SK-N-SH (cell line): ENCODE results near the gene STYXL2. TPM values are rescaled to one million over a fixed set of nuclear protein-coding genes. Genes with fewer than 3 reads are reported as not detected.

Experiments
- CTCF ChIA-PET: fragments of 300-600, 350-600 bp; formaldehyde crosslinking; extraction: SDS; loops from one replicate; lab custom pipeline; 2021; lab: Yijun Ruan, JAX
- POLR2A ChIA-PET: fragments of 350-600 bp; sonication (Branson Sonifier 250); formaldehyde crosslinking; extraction: SDS; loops from one replicate; lab custom pipeline; 2020; ENCODE audit warnings: antibody characterized with exemption, inconsistent platforms; lab: Yijun Ruan, JAX
- DNase-seq: peaks from one replicate; pipeline ENCODE4 v3.0.0; 2012
- H2AFZ ChIP-seq: fragments of 200-600 bp; sonication (generic); 2 replicates; pipeline ENCODE4 v1.8.1; 2016; ENCODE audit warnings: antibody characterized with exemption, mild to moderate bottlenecking, low read depth
- H3F3A ChIP-seq: fragments of 200-600 bp; sonication (generic); replicated peaks from 2 replicates; pipeline ENCODE3; 2016; ENCODE audit warnings: antibody characterized with exemption, mild to moderate bottlenecking; ENCODE audit not compliant: insufficient read depth
- H3K27ac ChIP-seq, 2 experiments: fragments of 200-500 bp in 1 of 2; fragments of 200-600 bp in 1 of 2; sonication (Bioruptor generic) in 1 of 2; sonication (generic), shearing (Covaris generic) in 1 of 2; 2 replicates each; pipeline versions ENCODE4 v1.5.1 to v1.6.1; 2014 to 2016; ENCODE audit warnings: low read depth in 2 of 2, inconsistent platforms in 1 of 2, low read length in 1 of 2, mild to moderate bottlenecking in 1 of 2, mixed read lengths in 1 of 2
- H3K27me3 ChIP-seq: fragments of 200-600 bp; sonication (generic), shearing (Covaris generic); 2 replicates; pipeline ENCODE4 v1.6.1; 2016; ENCODE audit warnings: mixed run types; ENCODE audit not compliant: insufficient read depth
- H3K36me3 ChIP-seq, 2 experiments: fragments of 200-500 bp in 1 of 2; fragments of 200-600 bp in 1 of 2; sonication (Bioruptor generic) in 1 of 2; sonication (generic) in 1 of 2; replicated peaks in 1 of 2; 2 replicates each; pipeline versions ENCODE3 to v1.5.1; 2014 to 2016; ENCODE audit warnings: low read length in 1 of 2, mild to moderate bottlenecking in 1 of 2; ENCODE audit not compliant: insufficient read depth in 2 of 2, control insufficient read depth in 1 of 2
- H3K4me1 ChIP-seq, 2 experiments: fragments of 200-500 bp in 1 of 2; fragments of 200-600 bp in 1 of 2; sonication (Bioruptor generic) in 1 of 2; sonication (generic), shearing (Covaris generic) in 1 of 2; 2 replicates each; pipeline versions ENCODE4 v1.5.1 to v1.6.1; 2014 to 2016; ENCODE audit warnings: low read depth in 1 of 2, low read length in 1 of 2, mixed run types in 1 of 2; ENCODE audit not compliant: insufficient read depth in 2 of 2, control insufficient read depth in 1 of 2
- H3K4me2 ChIP-seq: fragments of 200-600 bp; sonication (generic), shearing (Covaris generic); 2 replicates; pipeline ENCODE4 v1.6.1; 2017; ENCODE audit warnings: mixed run types
- H3K4me3 ChIP-seq, 2 experiments: fragments of 200-500 bp in 1 of 2; fragments of 200-600 bp in 1 of 2; sonication (Bioruptor generic) in 1 of 2; sonication (generic), shearing (Covaris generic) in 1 of 2; 2 replicates each; pipeline versions ENCODE4 v1.5.1 to v1.8.1; 2014 to 2016; ENCODE audit warnings: low read depth in 2 of 2, inconsistent platforms in 1 of 2, low read length in 1 of 2, mild to moderate bottlenecking in 1 of 2, mixed read lengths in 1 of 2, moderate library complexity in 1 of 2
- H3K79me2 ChIP-seq: fragments of 200-600 bp; sonication (generic); 2 replicates; pipeline ENCODE4 v1.8.1; 2017; ENCODE audit warnings: mild to moderate bottlenecking; ENCODE audit not compliant: insufficient read depth
- H3K9ac ChIP-seq: fragments of 200-600 bp; sonication (generic); 2 replicates; pipeline ENCODE4 v1.6.1; 2017; ENCODE audit warnings: mixed run types
- H3K9me2 ChIP-seq: fragments of 200-600 bp; sonication (generic); 2 replicates; pipeline ENCODE4 v1.6.1; 2017; ENCODE audit warnings: mixed run types
- H3K9me3 ChIP-seq: fragments of 200-600 bp; sonication (generic); 2 replicates; pipeline ENCODE4 v1.6.1; 2017; ENCODE audit warnings: mixed run types, mild to moderate bottlenecking, moderate library complexity
- H4K20me1 ChIP-seq: fragments of 200-600 bp; sonication (generic); 2 replicates; pipeline ENCODE4 v1.6.1; 2017; ENCODE audit warnings: mild to moderate bottlenecking, mixed run types; ENCODE audit not compliant: insufficient read depth
- ELF1 ChIP-seq: IDR thresholded peaks from 2 replicates; pipeline ENCODE4 v1.4.0; 2012
- EP300 ChIP-seq, 2 experiments: IDR thresholded peaks; 2 replicates each; pipeline versions ENCODE4 v1.4.0 to v1.6.1; 2012; ENCODE audit warnings: borderline replicate concordance in 1 of 2, low read depth in 1 of 2, low read length in 1 of 2
- FOSL2 ChIP-seq: IDR thresholded peaks from 2 replicates; pipeline ENCODE4 v1.4.0; 2012; ENCODE audit warnings: low read depth, mild to moderate bottlenecking, moderate library complexity, borderline replicate concordance
- FOXM1 ChIP-seq: IDR thresholded peaks from 2 replicates; pipeline ENCODE4 v1.4.0; 2012; ENCODE audit warnings: low read depth, mild to moderate bottlenecking
- IRF3 ChIP-seq: fragments of 150-350 bp; IDR thresholded peaks from 2 replicates; pipeline ENCODE4 v1.6.1; 2016; ENCODE audit warnings: mild to moderate bottlenecking, low read depth, low read length
- MXI1 ChIP-seq: IDR thresholded peaks from 2 replicates; pipeline ENCODE4 v1.6.1; 2012; ENCODE audit warnings: mild to moderate bottlenecking, low read depth, low read length, improper control_type of control experiment
- NFIC ChIP-seq: IDR thresholded peaks from 2 replicates; pipeline ENCODE4 v1.4.0; 2012; ENCODE audit warnings: borderline replicate concordance
- RCOR1 ChIP-seq: fragments of 150-350 bp; IDR thresholded peaks from 2 replicates; pipeline ENCODE4 v1.6.1; 2017; ENCODE audit warnings: antibody characterized with exemption, low read length
- REST ChIP-seq: IDR thresholded peaks from 2 replicates; pipeline ENCODE4 v1.6.1; 2012; ENCODE audit warnings: mild to moderate bottlenecking, low read depth, low read length, moderate library complexity
- SIN3A ChIP-seq: IDR thresholded peaks from 2 replicates; pipeline ENCODE4 v1.6.1; 2012; ENCODE audit warnings: low read depth, mild to moderate bottlenecking, low read length, moderate library complexity, borderline replicate concordance
- TCF12 ChIP-seq: IDR thresholded peaks from 2 replicates; pipeline ENCODE4 v1.4.0; 2012
- WGBS: methylation state at CpG from one replicate; pipeline ENCODE4 v1.1.6; 2017; ENCODE audit warnings: low lambda C conversion rate; 5-methylcytosine and 5-hydroxymethylcytosine counted together
- polyA plus RNA-seq, 3 experiments: library from polyadenylated mRNA; depleted of rRNA; stranded (reverse); fragments of >200 nt; gene quantifications; 2 replicates each; pipeline ENCODE4 v1.2.3, GENCODE V29; 2012
- TF ChIP-seq, protein P1 (sequence below): fragments of 200-600 bp; sonication (generic); IDR thresholded peaks from 2 replicates; pipeline ENCODE4 v1.6.1; 2017; ENCODE audit warnings: antibody characterized with exemption, mild to moderate bottlenecking, moderate library complexity
- TF ChIP-seq, protein P2 (sequence below): fragments of 150-350 bp; IDR thresholded peaks from 2 replicates; pipeline ENCODE4 v1.6.1; 2017; ENCODE audit warnings: antibody characterized with exemption, low read length, low read depth, borderline replicate concordance
- TF ChIP-seq, protein P3 (sequence below): IDR thresholded peaks from 2 replicates; pipeline ENCODE4 v1.4.0; 2012; ENCODE audit warnings: low read depth, borderline replicate concordance

Gene STYXL2
- polyA plus RNA-seq, 1 of the 3 experiments (the other 2 are of a cell fraction): not detected

DNA sequence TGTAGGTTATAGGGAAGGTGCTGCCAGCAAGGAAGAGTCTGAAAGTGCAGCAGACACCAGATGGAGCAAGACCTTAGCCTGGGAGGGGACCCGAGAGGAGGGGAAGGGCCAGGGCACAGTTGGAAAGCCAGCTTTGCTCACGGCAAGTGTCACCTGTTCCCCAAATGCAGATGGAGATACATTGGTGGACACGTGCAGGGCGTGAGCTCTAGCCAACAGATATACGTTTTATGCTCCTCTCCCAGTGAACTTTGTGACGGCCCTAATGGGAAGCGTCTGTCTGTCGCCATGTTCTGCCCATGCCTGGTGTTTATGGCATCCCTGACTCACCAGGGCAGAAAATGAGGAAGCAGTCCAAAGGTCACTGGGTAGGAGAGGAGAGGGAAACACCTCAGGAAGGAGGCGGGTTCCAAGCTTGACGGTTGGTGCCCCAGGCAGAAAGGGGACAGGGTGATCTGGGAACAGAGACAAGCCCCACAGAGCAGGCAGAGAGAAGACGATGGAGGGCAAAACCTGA lies 11.3 kb upstream of the STYXL2 start (continued):
- TF ChIP-seq REST (no peak), IRF3 (no peak), MXI1 (no peak), SIN3A (no peak), EP300 (IDR thresholded peaks at IDR 0.05; ENCODE audit: borderline replicate concordance in 1 of 2, low read depth in 1 of 2, low read length in 1 of 2) (no peak), NFIC (no peak)
- TF ChIP-seq, protein P1, sequence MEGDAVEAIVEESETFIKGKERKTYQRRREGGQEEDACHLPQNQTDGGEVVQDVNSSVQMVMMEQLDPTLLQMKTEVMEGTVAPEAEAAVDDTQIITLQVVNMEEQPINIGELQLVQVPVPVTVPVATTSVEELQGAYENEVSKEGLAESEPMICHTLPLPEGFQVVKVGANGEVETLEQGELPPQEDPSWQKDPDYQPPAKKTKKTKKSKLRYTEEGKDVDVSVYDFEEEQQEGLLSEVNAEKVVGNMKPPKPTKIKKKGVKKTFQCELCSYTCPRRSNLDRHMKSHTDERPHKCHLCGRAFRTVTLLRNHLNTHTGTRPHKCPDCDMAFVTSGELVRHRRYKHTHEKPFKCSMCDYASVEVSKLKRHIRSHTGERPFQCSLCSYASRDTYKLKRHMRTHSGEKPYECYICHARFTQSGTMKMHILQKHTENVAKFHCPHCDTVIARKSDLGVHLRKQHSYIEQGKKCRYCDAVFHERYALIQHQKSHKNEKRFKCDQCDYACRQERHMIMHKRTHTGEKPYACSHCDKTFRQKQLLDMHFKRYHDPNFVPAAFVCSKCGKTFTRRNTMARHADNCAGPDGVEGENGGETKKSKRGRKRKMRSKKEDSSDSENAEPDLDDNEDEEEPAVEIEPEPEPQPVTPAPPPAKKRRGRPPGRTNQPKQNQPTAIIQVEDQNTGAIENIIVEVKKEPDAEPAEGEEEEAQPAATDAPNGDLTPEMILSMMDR: no peak
- TF ChIP-seq, protein P2, sequence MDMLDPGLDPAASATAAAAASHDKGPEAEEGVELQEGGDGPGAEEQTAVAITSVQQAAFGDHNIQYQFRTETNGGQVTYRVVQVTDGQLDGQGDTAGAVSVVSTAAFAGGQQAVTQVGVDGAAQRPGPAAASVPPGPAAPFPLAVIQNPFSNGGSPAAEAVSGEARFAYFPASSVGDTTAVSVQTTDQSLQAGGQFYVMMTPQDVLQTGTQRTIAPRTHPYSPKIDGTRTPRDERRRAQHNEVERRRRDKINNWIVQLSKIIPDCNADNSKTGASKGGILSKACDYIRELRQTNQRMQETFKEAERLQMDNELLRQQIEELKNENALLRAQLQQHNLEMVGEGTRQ: no peak

DNA sequence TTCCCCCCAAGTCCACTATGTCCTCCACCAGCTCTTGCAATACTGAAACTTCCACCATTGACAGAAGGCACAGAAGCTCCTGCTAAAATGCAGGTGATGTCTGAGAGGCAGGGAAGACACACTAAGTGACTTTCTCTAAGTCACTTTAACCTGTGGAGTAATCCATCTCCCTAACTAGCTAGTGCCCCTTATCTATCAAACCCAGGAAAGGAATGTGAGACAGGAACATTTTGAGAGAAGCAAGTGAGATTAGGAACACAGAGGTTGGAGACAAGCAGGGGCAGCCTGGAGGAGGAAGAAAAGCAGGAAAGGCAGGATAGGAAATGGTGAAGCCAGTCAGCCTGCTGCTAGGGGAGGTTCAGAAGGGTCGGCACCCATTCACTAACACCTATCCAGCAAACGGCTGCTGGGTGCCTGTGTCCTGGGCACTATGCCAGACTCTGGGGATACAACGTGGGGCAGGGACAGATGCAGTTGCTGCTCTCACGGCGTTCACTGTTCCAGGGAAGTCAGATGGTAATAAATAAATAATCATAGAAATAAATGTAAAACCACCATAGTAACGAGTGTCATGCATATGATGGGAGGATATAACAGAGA lies 10.7 kb upstream of the STYXL2 start:
- H3K9me2 ChIP-seq: no peaks in the 10 kb centered on the region
- ChIA-PET CTCF (interaction anchor here (1.1 to 2.0 kb wide), 5 partner anchors 9 to 457 kb away, joined by 3 to 7 read pairs (median 5); no protein-coding TSS in a partner anchor), POLR2A (no interaction called here)
- H3F3A ChIP-seq: no peaks in the 10 kb centered on the region
- H2AFZ ChIP-seq: no peak overlapping the region
- no peaks in the 10 kb centered on the region for H4K20me1 ChIP-seq
- no peaks in the 10 kb centered on the region; the same call in 1 of the 2 replicates for H3K27me3 ChIP-seq
- peaks cover 0 to 11% of the 10 kb centered on the region in 2 experiments; a peak in 1 of 4 replicates for H3K4me1 ChIP-seq
- no peak overlapping the region for H3K9ac ChIP-seq
- H3K4me2 ChIP-seq: no peak overlapping the region
- peak; percentile 55 for DNase-seq
- WGBS: 23% methylated on average over 6 of the region's 6 CpGs
- H3K27ac ChIP-seq: no peak overlapping the region
- H3K9me3 ChIP-seq: no peaks in the 10 kb centered on the region
- H3K36me3 ChIP-seq: no peaks in the 10 kb centered on the region
- no peaks in the 10 kb centered on the region for H3K79me2 ChIP-seq
- no peak overlapping the region for H3K4me3 ChIP-seq
- TF ChIP-seq FOSL2 (no peak), EP300 (IDR thresholded peaks at IDR 0.05; ENCODE audit: borderline replicate concordance in 1 of 2, low read depth in 1 of 2, low read length in 1 of 2) (no peak), ELF1 (no peak), FOXM1 (no peak), IRF3 (no peak), TCF12 (no peak), RCOR1 (no peak)
- TF ChIP-seq, protein P1: no peak
- TF ChIP-seq, protein P3, sequence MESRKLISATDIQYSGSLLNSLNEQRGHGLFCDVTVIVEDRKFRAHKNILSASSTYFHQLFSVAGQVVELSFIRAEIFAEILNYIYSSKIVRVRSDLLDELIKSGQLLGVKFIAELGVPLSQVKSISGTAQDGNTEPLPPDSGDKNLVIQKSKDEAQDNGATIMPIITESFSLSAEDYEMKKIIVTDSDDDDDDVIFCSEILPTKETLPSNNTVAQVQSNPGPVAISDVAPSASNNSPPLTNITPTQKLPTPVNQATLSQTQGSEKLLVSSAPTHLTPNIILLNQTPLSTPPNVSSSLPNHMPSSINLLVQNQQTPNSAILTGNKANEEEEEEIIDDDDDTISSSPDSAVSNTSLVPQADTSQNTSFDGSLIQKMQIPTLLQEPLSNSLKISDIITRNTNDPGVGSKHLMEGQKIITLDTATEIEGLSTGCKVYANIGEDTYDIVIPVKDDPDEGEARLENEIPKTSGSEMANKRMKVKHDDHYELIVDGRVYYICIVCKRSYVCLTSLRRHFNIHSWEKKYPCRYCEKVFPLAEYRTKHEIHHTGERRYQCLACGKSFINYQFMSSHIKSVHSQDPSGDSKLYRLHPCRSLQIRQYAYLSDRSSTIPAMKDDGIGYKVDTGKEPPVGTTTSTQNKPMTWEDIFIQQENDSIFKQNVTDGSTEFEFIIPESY: no peak
